Fibroblast of lung (primary cell): ENCODE measurements around the gene PPP3R2.

Experiments used
- CTCF ChIP-seq, 2 donors: IDR thresholded peaks in 1 of 2; conservative IDR thresholded peaks in 1 of 2; 1 replicate in 1 of 2; 2 replicates in 1 of 2; pipeline ENCODE4 v1.5.1; 2011 to 2012; ENCODE audit warnings: low read length in 2 of 2, control low read depth in 1 of 2, inconsistent platforms in 1 of 2, low read depth in 1 of 2, mild to moderate bottlenecking in 1 of 2
- EZH2 ChIP-seq: IDR thresholded peaks from 2 replicates; pipeline ENCODE4 v1.5.1; 2012; ENCODE audit warnings: low read length, control low read depth, mild to moderate bottlenecking; ENCODE audit errors: missing control alignments

- TF ChIP-seq CTCF (conservative IDR thresholded peaks at IDR 0.05 in 1 of 2, IDR thresholded peaks at IDR 0.05 in 1 of 2; ENCODE audit: low read depth in 1 of 2, low read length in 2 of 2) (no peak), EZH2 (no peak)
Measured at GRCh38 chr9:101562966-101563365, 31.8 kb downstream of the PPP3R2 start.
